ENCODE results near the gene DPP7. TPM values are rescaled to one million over a fixed set of nuclear protein-coding genes. Genes with fewer than 3 reads are reported as not detected.

The DPP7 gene
- total RNA-seq, 1 experiment from 2014 or later: 291 TPM

DNA sequence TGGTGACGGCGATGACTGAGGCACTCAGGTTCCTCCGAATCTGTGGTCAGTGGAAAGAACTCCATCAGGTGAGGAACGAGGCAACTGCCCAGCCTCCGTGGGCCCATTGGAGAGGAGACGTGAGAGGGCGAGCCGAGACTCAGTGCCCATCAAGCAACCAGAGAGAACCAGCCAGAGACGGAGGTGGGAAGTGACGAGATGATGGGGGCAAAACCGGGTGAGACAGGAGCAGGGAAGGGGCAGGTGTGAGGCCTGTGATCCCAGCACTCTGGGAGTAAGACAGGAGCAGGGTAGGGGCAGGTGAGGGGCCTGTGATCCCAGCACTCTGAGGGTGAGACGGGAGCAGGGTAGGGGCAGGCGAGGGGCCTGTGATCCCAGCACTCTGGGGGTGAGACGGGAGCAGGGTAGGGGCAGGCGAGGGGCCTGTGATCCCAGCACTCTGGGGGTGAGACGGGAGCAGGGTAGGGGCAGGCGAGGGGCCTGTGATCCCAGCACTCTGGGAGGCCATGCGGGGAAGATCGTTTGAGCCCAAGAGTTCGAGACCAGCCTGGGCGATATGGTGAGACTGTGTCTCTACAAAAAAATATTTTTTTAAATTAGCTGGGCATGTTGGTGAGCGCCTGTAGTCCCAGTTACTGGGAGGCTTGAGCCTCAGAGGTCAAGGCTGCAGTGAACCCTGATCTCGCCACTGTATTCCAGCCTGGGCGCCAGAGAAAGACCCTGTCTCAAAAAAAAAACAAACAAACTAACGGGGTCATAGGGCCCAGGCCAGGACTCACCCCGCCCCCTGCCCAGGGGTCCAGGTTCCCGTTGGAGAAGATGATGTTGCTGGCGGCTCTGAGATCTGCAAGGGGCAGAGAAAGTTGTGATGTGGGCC, 3.4 kb downstream of the DPP7 start:
- intact Hi-C loops (cut with micrococcal nuclease): no loop called here
- H2AFZ ChIP-seq (ENCODE audit: low read depth, low read length, poor library complexity, severe bottlenecking): no peak overlapping the region
- CTCF ChIA-PET: no interaction called here

DNA sequence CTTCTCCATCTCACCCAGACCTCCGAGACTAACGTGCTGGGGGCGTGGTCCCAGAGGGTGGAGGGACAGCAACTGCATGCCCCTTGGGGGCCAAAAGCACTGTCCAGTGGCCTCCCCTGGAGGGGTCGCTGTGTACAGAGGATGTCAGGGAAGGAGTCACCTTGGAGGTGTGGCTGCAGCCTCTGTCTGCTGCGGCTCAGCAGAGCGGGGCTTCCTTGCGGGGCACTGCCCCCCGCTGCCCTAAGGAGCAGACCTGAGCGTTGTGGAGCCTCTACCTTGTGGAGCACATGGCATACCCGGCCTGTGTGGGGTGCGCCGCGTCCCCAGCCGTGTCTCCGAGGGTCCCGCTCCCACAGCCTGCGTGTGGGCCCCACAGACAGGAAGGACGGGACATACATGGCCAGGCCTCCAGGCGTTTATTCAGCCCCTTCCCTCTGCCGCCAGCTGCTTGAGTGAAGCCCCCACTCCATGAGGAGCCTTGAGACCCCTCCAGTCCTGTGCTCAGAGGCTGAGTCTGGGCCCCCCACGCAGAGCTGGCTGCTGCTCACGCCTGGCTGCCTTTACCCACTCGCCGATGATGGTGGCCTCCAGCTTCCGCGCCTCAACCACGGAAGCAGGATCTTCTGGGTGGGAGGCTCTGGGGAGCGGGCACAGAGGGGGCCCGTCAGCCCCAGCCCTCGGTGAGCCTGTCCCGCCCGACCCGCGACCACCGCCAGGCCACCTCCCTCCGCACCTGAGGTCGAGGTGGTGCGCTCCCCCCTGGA, 4.2 kb downstream of the DPP7 start:
- Histone ChIP-seq H3K4me2 (ENCODE audit: low read length) (no peak overlapping the region), H3K9me3 (ENCODE audit: control insufficient read depth in 1 of 2, insufficient read depth in 1 of 2, low read depth in 1 of 2, low read length in 2 of 2) (no peaks in the 10 kb centered on the region), H3K27me3 (ENCODE audit: insufficient read depth, low read length) (no peaks in the 10 kb centered on the region), H3K4me3 (replicated peaks in 1 of 2; ENCODE audit: low read depth in 1 of 2, low read length in 2 of 2) (no peak overlapping the region), H3K27ac (ENCODE audit: low read depth, low read length) (no peak overlapping the region; the same call in 1 of the 2 replicates), H3K36me3 (ENCODE audit: control insufficient read depth in 1 of 2, insufficient read depth in 2 of 2, low read length in 2 of 2) (peaks cover 8 to 47% of the 10 kb centered on the region in 2 experiments; a peak in 3 of 4 replicates), H2AFZ (ENCODE audit: low read depth, low read length, poor library complexity, severe bottlenecking) (no peak overlapping the region), H3K79me2 (ENCODE audit: insufficient read depth, low read length) (peaks cover 19% of the 10 kb centered on the region), H3K9me2 (ENCODE audit: insufficient read depth) (no peaks in the 10 kb centered on the region), H3K4me1 (ENCODE audit: control insufficient read depth in 1 of 2, insufficient read depth in 2 of 2, low read length in 2 of 2) (peaks cover 4 to 17% of the 10 kb centered on the region in 2 experiments), H4K20me1 (ENCODE audit: insufficient read depth) (no peaks in the 10 kb centered on the region), H3K9ac (ENCODE audit: low read length) (no peak overlapping the region)
- RAD21 ChIA-PET (ENCODE audit: low non-redundant PET in 1 of 2, low total read pairs in 2 of 2, uncharacterized antibody in 2 of 2, unreplicated experiment in 2 of 2): no interaction called here
- ATAC-seq (no peak), DNase-seq (ENCODE audit: low read depth, low spot score) (no peak)
- CTCF ChIA-PET: no interaction called here
- POLR2A ChIA-PET: no interaction called here
- no TSS peak for BruUV-seq (replicated peaks)
- intact Hi-C loops (cut with micrococcal nuclease): no loop called here
- TF ChIP-seq CBX3 (IDR thresholded peaks at IDR 0.05; ENCODE audit: low read depth) (no peak), ATF3 (IDR thresholded peaks at IDR 0.05) (no peak), SRF (IDR thresholded peaks at IDR 0.05; ENCODE audit: low read depth) (no peak), TCF7L2 (IDR thresholded peaks at IDR 0.05; ENCODE audit: borderline replicate concordance, extremely low read depth, insufficient read depth, insufficient read length) (no peak), REST (IDR thresholded peaks at IDR 0.05; ENCODE audit: low read depth) (no peak)

More for the DNA sequence above, 3.4 kb downstream of the DPP7 start:
- Histone ChIP-seq H3K9me2 (ENCODE audit: insufficient read depth) (no peaks in the 10 kb centered on the region), H3K9me3 (ENCODE audit: control insufficient read depth in 1 of 2, insufficient read depth in 1 of 2, low read depth in 1 of 2, low read length in 2 of 2) (no peaks in the 10 kb centered on the region), H4K20me1 (ENCODE audit: insufficient read depth) (no peaks in the 10 kb centered on the region), H3K4me3 (replicated peaks in 1 of 2; ENCODE audit: low read depth in 1 of 2, low read length in 2 of 2) (no peak overlapping the region), H3K9ac (ENCODE audit: low read length) (no peak overlapping the region), H3K79me2 (ENCODE audit: insufficient read depth, low read length) (peaks cover 19% of the 10 kb centered on the region), H3K4me2 (ENCODE audit: low read length) (no peak overlapping the region), H3K36me3 (ENCODE audit: control insufficient read depth in 1 of 2, insufficient read depth in 2 of 2, low read length in 2 of 2) (peaks cover 8 to 47% of the 10 kb centered on the region in 2 experiments; a peak in 3 of 4 replicates), H3K4me1 (ENCODE audit: control insufficient read depth in 1 of 2, insufficient read depth in 2 of 2, low read length in 2 of 2) (peaks cover 4 to 19% of the 10 kb centered on the region in 2 experiments), H3K27me3 (ENCODE audit: insufficient read depth, low read length) (no peaks in the 10 kb centered on the region), H3K27ac (ENCODE audit: low read depth, low read length) (no peak overlapping the region)
- ChIA-PET RAD21 (ENCODE audit: low non-redundant PET in 1 of 2, low total read pairs in 2 of 2, uncharacterized antibody in 2 of 2, unreplicated experiment in 2 of 2) (no interaction called here), POLR2A (no interaction called here)
- no peak for ATAC-seq
- BruUV-seq (replicated peaks): no TSS peak
- DNase-seq (ENCODE audit: low read depth, low spot score): no peak
- TF ChIP-seq POLR2A (IDR thresholded peaks at IDR 0.05; ENCODE audit: borderline replicate concordance, extremely low read depth, insufficient read depth, insufficient read length): no peak
- TF ChIP-seq EZH2 (IDR thresholded peaks at IDR 0.05): no peak
- no peak for TF ChIP-seq EGR1 (IDR thresholded peaks at IDR 0.05; ENCODE audit: low read depth)
